K562 (cell line): Measurements from ENCODE around the gene HYAL3. TPM values are rescaled to one million over a fixed set of nuclear protein-coding genes. Genes with fewer than 3 reads are reported as not detected.

Experiments used
- CXXC5 ChIP-seq: fragments of 250-450 bp; sonication (Bioruptor Pico); IDR thresholded peaks from 2 replicates; pipeline ENCODE4 v1.8.0; 2022; ENCODE audit warnings: inconsistent platforms, mild to moderate bottlenecking, moderate library complexity
- DLX4 ChIP-seq: fragments of 250-450 bp; sonication (Bioruptor Pico); IDR thresholded peaks from 2 replicates; pipeline ENCODE4 v1.6.1; 2021; ENCODE audit warnings: mild to moderate bottlenecking
- JUND ChIP-seq, 2 experiments: IDR thresholded peaks; 2 replicates in 1 of 2; 3 replicates in 1 of 2; pipeline ENCODE4 v1.6.1; 2011; ENCODE audit warnings: borderline replicate concordance in 2 of 2, low read depth in 2 of 2, low read length in 2 of 2, improper control_type of control experiment in 1 of 2, missing biosample characterization in 1 of 2, missing genetic modification characterization in 1 of 2, missing genetic modification reagents in 1 of 2
- L3MBTL2 ChIP-seq: fragments of 450-650 bp; IDR thresholded peaks from 2 replicates; pipeline ENCODE4 v1.6.1; 2016; ENCODE audit warnings: mild to moderate bottlenecking, moderate library complexity
- LCOR ChIP-seq: sonication (generic); formaldehyde crosslinking; IDR thresholded peaks from 2 replicates; pipeline ENCODE4 v1.8.0; 2022; ENCODE audit warnings: mild to moderate bottlenecking, missing genetic modification reagents
- MEF2A ChIP-seq: IDR thresholded peaks from 2 replicates; pipeline ENCODE4 v1.6.1; 2011; ENCODE audit warnings: low read depth, mild to moderate bottlenecking, low read length, moderate library complexity; ENCODE audit not compliant: control insufficient read depth
- NR2C2 ChIP-seq, 2 experiments: fragments of 200-800 bp in 1 of 2; sonication (Bioruptor generic) in 1 of 2; sonication (generic) in 1 of 2; formaldehyde crosslinking in 1 of 2; IDR thresholded peaks; 2 replicates each; pipeline versions ENCODE4 v1.6.1 to v1.8.0; 2016 to 2022; ENCODE audit warnings: mild to moderate bottlenecking in 1 of 2, missing compliant biosample characterization in 1 of 2, missing genetic modification characterization in 1 of 2, missing genetic modification reagents in 1 of 2
- PHF20 ChIP-seq: fragments of 450-650 bp; IDR thresholded peaks from 2 replicates; pipeline ENCODE4 v1.6.1; 2018; ENCODE audit not compliant: partially characterized antibody
- PRPF4 ChIP-seq: fragments of 200-400 bp; formaldehyde crosslinking; IDR thresholded peaks from one replicate; pipeline ENCODE4 v1.6.1; 2017; ENCODE audit warnings: low read length, low read depth, mild to moderate bottlenecking; ENCODE audit not compliant: insufficient read depth, poor library complexity, severe bottlenecking
- SMARCC2 ChIP-seq: fragments of 450-650 bp; IDR thresholded peaks from 2 replicates; pipeline ENCODE4 v1.6.1; 2017; ENCODE audit warnings: antibody characterized with exemption, moderate library complexity, mild to moderate bottlenecking, low read depth
- WHSC1 ChIP-seq: IDR thresholded peaks from one replicate; pipeline ENCODE4 v1.6.1; 2012; ENCODE audit warnings: low read length, control low read depth, inconsistent platforms
- ZBTB7A ChIP-seq: IDR thresholded peaks from 2 replicates; pipeline ENCODE4 v1.6.1; 2011; ENCODE audit warnings: low read depth, mild to moderate bottlenecking, low read length, moderate library complexity, borderline replicate concordance; ENCODE audit not compliant: control insufficient read depth
- ZFX ChIP-seq: sonication (generic); formaldehyde crosslinking; IDR thresholded peaks from 2 replicates; pipeline ENCODE4 v1.8.0; 2022; ENCODE audit warnings: mild to moderate bottlenecking, missing genetic modification reagents, moderate library complexity
- ZNF217 ChIP-seq: sonication (generic); formaldehyde crosslinking; IDR thresholded peaks from 2 replicates; pipeline ENCODE4 v1.8.0; 2022; ENCODE audit warnings: mild to moderate bottlenecking, missing genetic modification reagents
- ZNF274 ChIP-seq: IDR thresholded peaks from 2 replicates; pipeline ENCODE4 v1.6.1; 2011; ENCODE audit warnings: low read depth, mild to moderate bottlenecking, low read length, moderate library complexity, borderline replicate concordance
- ZNF511 ChIP-seq: sonication (generic); formaldehyde crosslinking; IDR thresholded peaks from 2 replicates; pipeline ENCODE4 v1.8.0; 2022; ENCODE audit warnings: mild to moderate bottlenecking, missing genetic modification reagents
- ZNF512 ChIP-seq: IDR thresholded peaks from 2 replicates; pipeline ENCODE4 v1.6.1; 2016; ENCODE audit warnings: missing genetic modification characterization, missing compliant biosample characterization
- polyA plus RNA-seq, 8 experiments: library from polyadenylated mRNA; depleted of rRNA in 4 of 8; stranded (reverse) in 5 of 8; unstranded in 3 of 8; fragments of >200 nt; fragmentation: Nextera tagmentation in 2 of 8; fragmentation: Illumina TruSeq in 1 of 8; extraction: Ambion mirVana in 2 of 8; extraction: Trizol in 1 of 8; gene quantifications; 2 replicates each; pipeline versions ENCODE4 v1.2.1 to v1.2.3, GENCODE V29; 2011 to 2014; ENCODE audit warnings: inconsistent platforms in 1 of 8, missing spikeins in 1 of 8
- total RNA-seq, 7 experiments: library from RNA; depleted of rRNA in 6 of 7; stranded (reverse); fragments of >200 nt in 6 of 7; fragmentation: Illumina TruSeq in 2 of 7; extraction: Trizol in 2 of 7; gene quantifications; 2 replicates each; pipeline versions ENCODE4 v1.2.1 to v1.2.3, GENCODE V29; 2011 to 2021; ENCODE audit warnings: low replicate concordance in 1 of 7
- TF ChIP-seq, protein P1 (sequence below): fragments of 250-450 bp; sonication (Bioruptor Pico); IDR thresholded peaks from 2 replicates; pipeline ENCODE4 v1.8.0; 2021; ENCODE audit warnings: moderate library complexity, mild to moderate bottlenecking, inconsistent platforms
- TF ChIP-seq, protein P2 (sequence below): fragments of 250-450 bp; sonication (Bioruptor Pico); IDR thresholded peaks from 2 replicates; pipeline ENCODE4 v1.8.0; 2022; ENCODE audit warnings: inconsistent platforms

HYAL3 gene
- total and polyA plus RNA-seq, 9 of the 15 experiments (the other 6 are each of a cell fraction or from before 2014, with no cell fraction given): 0.38 to 9.1 (median 6.8) TPM

GRCh38 chr3:50260027-50260941 is 38.9 kb downstream of the HYAL3 start (continued):
- TF ChIP-seq, protein P1, sequence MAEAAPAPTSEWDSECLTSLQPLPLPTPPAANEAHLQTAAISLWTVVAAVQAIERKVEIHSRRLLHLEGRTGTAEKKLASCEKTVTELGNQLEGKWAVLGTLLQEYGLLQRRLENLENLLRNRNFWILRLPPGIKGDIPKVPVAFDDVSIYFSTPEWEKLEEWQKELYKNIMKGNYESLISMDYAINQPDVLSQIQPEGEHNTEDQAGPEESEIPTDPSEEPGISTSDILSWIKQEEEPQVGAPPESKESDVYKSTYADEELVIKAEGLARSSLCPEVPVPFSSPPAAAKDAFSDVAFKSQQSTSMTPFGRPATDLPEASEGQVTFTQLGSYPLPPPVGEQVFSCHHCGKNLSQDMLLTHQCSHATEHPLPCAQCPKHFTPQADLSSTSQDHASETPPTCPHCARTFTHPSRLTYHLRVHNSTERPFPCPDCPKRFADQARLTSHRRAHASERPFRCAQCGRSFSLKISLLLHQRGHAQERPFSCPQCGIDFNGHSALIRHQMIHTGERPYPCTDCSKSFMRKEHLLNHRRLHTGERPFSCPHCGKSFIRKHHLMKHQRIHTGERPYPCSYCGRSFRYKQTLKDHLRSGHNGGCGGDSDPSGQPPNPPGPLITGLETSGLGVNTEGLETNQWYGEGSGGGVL (CRISPR knock-in tag): no peak
- TF ChIP-seq LCOR (CRISPR knock-in tag) (no peak), WHSC1 (no peak), SMARCC2 (no peak), ZNF511 (CRISPR knock-in tag) (no peak), CXXC5 (CRISPR knock-in tag) (peak; percentile 61), JUND (IDR thresholded peaks at IDR 0.05; ENCODE audit: borderline replicate concordance, low read depth, low read length) (peak; percentile 95), JUND (tag; IDR thresholded peaks at IDR 0.05; ENCODE audit: borderline replicate concordance, low read depth, low read length) (peak; percentile 88; the same call in 1 of the 3 replicates), PRPF4 (no peak), PHF20 (no peak), ZBTB7A (peak; percentile 60; the same call in 1 of the 2 replicates), MEF2A (no peak), NR2C2 (CRISPR knock-in tag; IDR thresholded peaks at IDR 0.05) (no peak), NR2C2 (tag; IDR thresholded peaks at IDR 0.05) (peak; percentile 42; the same call in 1 of the 2 replicates), ZNF217 (CRISPR knock-in tag) (no peak), ZFX (peak; percentile 94), ZNF512 (tag) (no peak), DLX4 (CRISPR knock-in tag) (no peak), ZNF274 (no peak), L3MBTL2 (peak; percentile 50)
- TF ChIP-seq, protein P2, sequence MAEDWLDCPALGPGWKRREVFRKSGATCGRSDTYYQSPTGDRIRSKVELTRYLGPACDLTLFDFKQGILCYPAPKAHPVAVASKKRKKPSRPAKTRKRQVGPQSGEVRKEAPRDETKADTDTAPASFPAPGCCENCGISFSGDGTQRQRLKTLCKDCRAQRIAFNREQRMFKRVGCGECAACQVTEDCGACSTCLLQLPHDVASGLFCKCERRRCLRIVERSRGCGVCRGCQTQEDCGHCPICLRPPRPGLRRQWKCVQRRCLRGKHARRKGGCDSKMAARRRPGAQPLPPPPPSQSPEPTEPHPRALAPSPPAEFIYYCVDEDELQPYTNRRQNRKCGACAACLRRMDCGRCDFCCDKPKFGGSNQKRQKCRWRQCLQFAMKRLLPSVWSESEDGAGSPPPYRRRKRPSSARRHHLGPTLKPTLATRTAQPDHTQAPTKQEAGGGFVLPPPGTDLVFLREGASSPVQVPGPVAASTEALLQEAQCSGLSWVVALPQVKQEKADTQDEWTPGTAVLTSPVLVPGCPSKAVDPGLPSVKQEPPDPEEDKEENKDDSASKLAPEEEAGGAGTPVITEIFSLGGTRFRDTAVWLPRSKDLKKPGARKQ: no peak
